AML-193 (cell line): Measurements from ENCODE around the gene MYO10.
"Not testable (repeated sequence)": the region's sequence is repeated elsewhere in the genome, so short reads cannot be mapped to it uniquely, and the experiment has no call there.

Experiments used
- DNase-seq, 2 experiments: peaks; one replicate each; lab custom pipeline; 2025; lab: John Stamatoyannopoulos, UW

Gene MYO10

GRCh38 chr5:16784088-16784487, 152.0 kb downstream of the MYO10 start:
- DNase-seq: no peak

GRCh38 chr5:16781828-16782626, 154.1 kb downstream of the MYO10 start:
- no peak for DNase-seq

GRCh38 chr5:16780325-16780724, 155.8 kb downstream of the MYO10 start:
- DNase-seq: no peak

- DNase-seq: no peak
Observed at GRCh38 chr5:16777432-16777831, 158.7 kb downstream of the MYO10 start.

- DNase-seq: no peak
Observed at GRCh38 chr5:16776611-16777251, 159.4 kb downstream of the MYO10 start.

GRCh38 chr5:16774806-16775205, 161.3 kb downstream of the MYO10 start:
- no peak for DNase-seq

GRCh38 chr5:16773991-16774390, 162.1 kb downstream of the MYO10 start:
- DNase-seq: no peak

GRCh38 chr5:16772556-16772955, 163.5 kb downstream of the MYO10 start:
- DNase-seq: no peak

- DNase-seq: no peak
Observed at GRCh38 chr5:16768184-16768583, 167.9 kb downstream of the MYO10 start.

- no peak for DNase-seq
Observed at GRCh38 chr5:16763211-16763610, 172.9 kb downstream of the MYO10 start.

GRCh38 chr5:16759147-16759773, 176.8 kb downstream of the MYO10 start:
- DNase-seq: no peak

GRCh38 chr5:16757989-16758501, 178.0 kb downstream of the MYO10 start:
- DNase-seq: no peak

- DNase-seq: not testable (repeated sequence)
Observed at GRCh38 chr5:16757577-16757976, 178.5 kb downstream of the MYO10 start.

- DNase-seq: no peak
Observed at GRCh38 chr5:16757146-16757545, 178.9 kb downstream of the MYO10 start.

- no peak for DNase-seq
Observed at GRCh38 chr5:16756692-16757091, 179.4 kb downstream of the MYO10 start.

- DNase-seq: no peak
Observed at GRCh38 chr5:16755641-16756040, 180.4 kb downstream of the MYO10 start.

GRCh38 chr5:16754601-16755000, 181.5 kb downstream of the MYO10 start:
- DNase-seq: no peak

GRCh38 chr5:16754086-16754485, 182.0 kb downstream of the MYO10 start:
- no peak for DNase-seq

GRCh38 chr5:16750445-16750844, 185.6 kb downstream of the MYO10 start:
- DNase-seq: no peak

GRCh38 chr5:16749626-16750025, 186.5 kb downstream of the MYO10 start:
- DNase-seq: no peak

- DNase-seq: no peak
Observed at GRCh38 chr5:16744164-16744880, 191.8 kb downstream of the MYO10 start.

- no peak for DNase-seq
Observed at GRCh38 chr5:16742938-16743337, 193.2 kb downstream of the MYO10 start.
